HUES48 (cell line): ENCODE measurements around the gene LILRA6.
"Not testable (repeated sequence)": the region's sequence is repeated elsewhere in the genome, so short reads cannot be mapped to it uniquely, and the experiment has no call there.

Source experiments
- H3K27ac ChIP-seq: one replicate; pipeline ENCODE4 v1.7.0; 2013; ENCODE audit warnings: low read depth, low read length, inconsistent platforms
- H3K27me3 ChIP-seq: 2 replicates; pipeline ENCODE4 v1.6.1; 2013; ENCODE audit warnings: mild to moderate bottlenecking, low read length; ENCODE audit not compliant: control insufficient read depth, insufficient read depth
- H3K36me3 ChIP-seq: 2 replicates; pipeline ENCODE4 v1.6.1; 2013; ENCODE audit warnings: low read length; ENCODE audit not compliant: control insufficient read depth, insufficient read depth
- H3K4me1 ChIP-seq: 2 replicates; pipeline ENCODE4 v1.6.1; 2013; ENCODE audit warnings: mild to moderate bottlenecking, low read length; ENCODE audit not compliant: control insufficient read depth, insufficient read depth
- H3K4me3 ChIP-seq: 2 replicates; pipeline ENCODE4 v1.5.1; 2013; ENCODE audit warnings: mild to moderate bottlenecking, low read depth, low read length
- H3K9ac ChIP-seq: 2 replicates; pipeline ENCODE4 v1.6.1; 2013; ENCODE audit warnings: mild to moderate bottlenecking, low read depth, low read length, moderate library complexity
- H3K9me3 ChIP-seq: 2 replicates; pipeline ENCODE4 v1.6.1; 2013; ENCODE audit warnings: low read length; ENCODE audit not compliant: control insufficient read depth, insufficient read depth

LILRA6 gene

DNA sequence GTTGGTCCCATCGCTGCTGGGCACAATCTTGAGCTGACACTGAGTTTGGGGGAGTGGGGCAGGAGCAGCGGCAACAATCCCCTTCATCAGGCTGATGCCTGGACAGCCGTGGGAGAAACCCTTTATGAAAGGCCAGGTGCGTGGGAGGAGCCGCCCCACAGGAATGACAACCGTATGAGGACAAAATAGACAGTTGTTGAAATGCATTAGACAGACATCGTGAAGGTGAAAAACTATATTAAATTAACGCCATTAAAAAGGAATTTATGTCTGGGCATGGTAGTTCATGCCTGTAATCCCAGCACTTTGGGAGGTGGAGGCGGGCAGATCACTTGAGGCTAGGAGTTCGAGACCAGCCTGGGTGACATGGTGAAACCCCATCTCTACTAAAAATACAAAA, 18.0 kb downstream of the LILRA6 start:
- H3K36me3 ChIP-seq, H3K27me3 ChIP-seq, H3K4me3 ChIP-seq, H3K4me1 ChIP-seq, H3K9me3 ChIP-seq, H3K27ac ChIP-seq, H3K9ac ChIP-seq: not testable (repeated sequence)

DNA sequence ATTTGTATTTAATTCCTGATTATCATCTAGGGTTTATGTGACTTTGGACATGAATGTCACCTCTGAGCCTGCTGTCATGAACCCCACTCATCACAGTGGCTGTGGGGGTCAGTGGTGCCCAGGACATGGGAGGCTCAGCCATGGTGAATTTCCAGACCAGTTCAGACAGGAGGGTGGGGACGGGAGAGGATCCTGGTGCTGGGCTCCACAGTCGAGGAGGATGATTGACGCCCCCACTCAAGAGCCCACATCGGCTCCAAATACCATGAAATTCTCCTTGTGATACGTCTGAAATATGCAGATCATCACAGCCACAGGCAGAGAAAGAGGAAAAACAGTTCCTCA, 18.7 kb downstream of the LILRA6 start:
- H3K4me3 ChIP-seq, H3K9me3 ChIP-seq, H3K36me3 ChIP-seq, H3K4me1 ChIP-seq, H3K27me3 ChIP-seq, H3K27ac ChIP-seq, H3K9ac ChIP-seq: not testable (repeated sequence)

- H3K9me3 ChIP-seq, H3K9ac ChIP-seq, H3K4me1 ChIP-seq, H3K27me3 ChIP-seq, H3K27ac ChIP-seq, H3K4me3 ChIP-seq, H3K36me3 ChIP-seq: not testable (repeated sequence)
Measured at GRCh38 chr19:54223277-54223936, 19.2 kb downstream of the LILRA6 start.

DNA sequence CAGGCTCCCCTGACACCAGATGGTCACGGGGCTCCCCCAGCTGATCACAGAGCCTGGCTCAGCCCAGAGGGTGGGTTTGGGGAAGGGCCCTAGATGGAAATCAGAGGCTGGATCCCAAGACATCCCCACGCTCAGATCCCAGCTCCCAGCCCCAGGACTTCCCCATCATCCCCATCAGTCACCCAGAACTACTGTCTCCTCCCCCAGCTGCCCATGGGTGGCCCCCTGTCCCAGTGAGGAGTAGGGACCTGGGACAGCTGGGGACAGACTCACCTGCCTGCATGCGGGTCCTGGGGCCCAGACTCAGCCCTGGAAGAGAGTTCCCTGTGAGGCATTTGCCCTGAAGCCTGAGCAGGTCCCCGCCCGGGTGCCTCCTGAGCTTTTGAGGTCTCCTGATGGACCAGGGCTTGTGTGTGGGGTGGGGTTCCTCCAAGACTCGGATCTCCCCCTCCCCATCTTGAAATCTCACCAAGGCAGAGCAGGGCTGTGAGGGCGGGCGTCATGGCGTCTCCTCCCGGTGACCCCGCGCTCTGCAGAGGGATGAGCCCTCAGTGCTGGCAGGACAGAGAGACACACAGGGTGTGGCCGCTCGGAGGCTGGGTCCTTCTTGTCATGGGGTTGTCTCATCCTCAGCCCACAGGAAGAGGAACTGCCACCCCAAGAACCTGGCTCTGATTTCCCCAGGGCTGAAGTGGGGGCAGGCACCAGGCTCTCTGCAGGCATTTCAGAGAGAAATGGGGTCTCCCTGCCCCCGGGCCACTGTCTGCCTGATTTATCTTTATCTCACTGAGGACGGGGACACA, 19.9 kb downstream of the LILRA6 start, which contains the start of gene LILRB3:
LILRB3 (minus strand) TSS at position 534 of the 803 bp plus-strand sequence; CDS start at position 503, 31 bp downstream.
- not testable (repeated sequence) for H3K9me3 ChIP-seq, H3K4me3 ChIP-seq, H3K27me3 ChIP-seq, H3K27ac ChIP-seq, H3K36me3 ChIP-seq, H3K4me1 ChIP-seq, H3K9ac ChIP-seq

DNA sequence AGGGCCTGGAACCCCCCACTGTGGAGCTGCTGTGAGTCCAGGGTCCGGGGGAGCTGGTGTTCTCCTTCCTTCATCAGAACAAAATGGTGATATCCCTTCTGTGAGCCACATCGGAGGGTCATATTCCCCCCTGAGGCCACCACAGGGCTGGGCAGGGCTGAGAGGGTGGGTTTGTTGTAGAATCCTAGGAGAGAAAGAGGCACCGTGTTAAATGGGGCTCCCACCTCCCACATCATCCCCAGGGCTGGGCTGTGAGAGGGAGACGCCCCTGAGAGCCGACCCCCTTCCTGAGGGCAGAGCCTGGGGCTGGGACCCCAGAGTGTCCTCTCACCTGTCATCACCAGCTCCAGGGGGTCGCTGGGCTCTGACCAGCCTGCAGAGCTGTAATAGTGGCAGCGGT, 20.6 kb downstream of the LILRA6 start:
- H3K9ac ChIP-seq, H3K4me3 ChIP-seq, H3K27ac ChIP-seq, H3K9me3 ChIP-seq, H3K4me1 ChIP-seq, H3K27me3 ChIP-seq, H3K36me3 ChIP-seq: not testable (repeated sequence)

GRCh38 chr19:54219702-54220101, 22.9 kb downstream of the LILRA6 start:
- not testable (repeated sequence) for H3K9ac ChIP-seq, H3K27ac ChIP-seq, H3K4me3 ChIP-seq, H3K36me3 ChIP-seq, H3K9me3 ChIP-seq, H3K4me1 ChIP-seq, H3K27me3 ChIP-seq

GRCh38 chr19:54218960-54219661, 23.5 kb downstream of the LILRA6 start:
- Histone ChIP-seq H3K36me3 (no peaks in the 10 kb centered on the region), H3K27me3 (no peaks in the 10 kb centered on the region), H3K4me1 (no peaks in the 10 kb centered on the region), H3K9me3 (peaks cover 2% of the 10 kb centered on the region; the same call in 1 of the 2 replicates), H3K27ac (no peak overlapping the region), H3K9ac (no peak overlapping the region), H3K4me3 (no peak overlapping the region)

DNA sequence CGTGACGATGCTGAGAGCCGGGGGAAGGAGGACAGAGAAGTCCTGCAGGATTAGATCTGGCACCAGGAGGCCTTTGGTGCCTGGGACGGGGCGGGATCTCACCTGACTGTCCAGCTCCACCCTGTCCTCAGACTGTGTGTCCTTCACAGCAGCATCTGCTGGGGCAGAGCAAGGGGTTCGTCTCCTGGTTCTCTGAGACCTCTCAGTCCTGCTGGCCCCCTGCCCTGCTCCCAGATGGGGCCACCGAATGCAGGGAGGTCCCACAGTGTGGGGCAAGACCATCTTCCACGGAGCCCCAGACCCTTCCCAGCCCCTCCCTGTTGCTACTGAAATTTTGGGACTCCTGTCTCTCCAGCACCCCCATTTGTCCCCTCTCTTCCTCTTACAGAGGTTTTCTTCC, 24.3 kb downstream of the LILRA6 start:
- Histone ChIP-seq H3K9ac (no peak overlapping the region), H3K36me3 (no peaks in the 10 kb centered on the region), H3K4me1 (no peaks in the 10 kb centered on the region)

GRCh38 chr19:54217517-54218247, 24.9 kb downstream of the LILRA6 start:
- H3K9me3 ChIP-seq, H3K36me3 ChIP-seq, H3K27me3 ChIP-seq, H3K27ac ChIP-seq, H3K4me3 ChIP-seq, H3K4me1 ChIP-seq, H3K9ac ChIP-seq: not testable (repeated sequence)

More for the DNA sequence above, 24.3 kb downstream of the LILRA6 start:
- H3K4me3 ChIP-seq = no peak overlapping the region
- H3K27me3 ChIP-seq = no peaks in the 10 kb centered on the region
- peaks cover 2% of the 10 kb centered on the region; the same call in 1 of the 2 replicates for H3K9me3 ChIP-seq
- H3K27ac ChIP-seq = no peak overlapping the region

- Histone ChIP-seq H3K9me3 (peaks cover 2% of the 10 kb centered on the region; the same call in 1 of the 2 replicates), H3K4me3 (no peak overlapping the region), H3K27me3 (no peaks in the 10 kb centered on the region), H3K4me1 (no peaks in the 10 kb centered on the region), H3K9ac (no peak overlapping the region), H3K27ac (no peak overlapping the region), H3K36me3 (no peaks in the 10 kb centered on the region)
Measured at GRCh38 chr19:54216869-54217268, 25.7 kb downstream of the LILRA6 start.
